OCI-LY3 (cell line): Measurements from ENCODE around the gene PDF.

Experiments
- H2AFZ ChIP-seq: fragments of 200-600, 300-600 bp; shearing (Covaris generic); 2 replicates; pipeline ENCODE4 v1.6.0; 2014; ENCODE audit warnings: antibody characterized with exemption, low read depth, low read length
- H3K27ac ChIP-seq: fragments of 200-600, 300-600 bp; sonication (generic); 2 replicates; pipeline ENCODE4 v1.5.1; 2014; ENCODE audit warnings: mild to moderate bottlenecking, low read length, moderate library complexity, mixed read lengths
- H3K27me3 ChIP-seq: fragments of 200-600, 300-600 bp; sonication (generic); 2 replicates; pipeline ENCODE4 v1.6.1; 2014; ENCODE audit warnings: low read depth, low read length, mixed read lengths
- H3K36me3 ChIP-seq: fragments of 200-600, 300-600 bp; sonication (generic); replicated peaks from 2 replicates; pipeline ENCODE3; 2014; ENCODE audit warnings: low read depth, low read length, mixed read lengths
- H3K4me1 ChIP-seq: fragments of 300-600, 200-600 bp; sonication (generic); 2 replicates; pipeline ENCODE4 v1.6.1; 2014; ENCODE audit warnings: low read length, mixed read lengths
- H3K4me2 ChIP-seq: fragments of 200-600, 300-600 bp; sonication (generic); 2 replicates; pipeline ENCODE4 v1.6.1; 2014; ENCODE audit warnings: low read length, mixed read lengths
- H3K4me3 ChIP-seq: fragments of 300-600, 200-600 bp; sonication (generic); 2 replicates; pipeline ENCODE4 v1.5.1; 2014; ENCODE audit warnings: antibody characterized with exemption, mild to moderate bottlenecking, low read length, moderate library complexity
- H3K79me2 ChIP-seq: fragments of 300-600, 200-600 bp; shearing (Covaris generic); 2 replicates; pipeline ENCODE4 v1.6.1; 2014; ENCODE audit warnings: mild to moderate bottlenecking, low read length, mixed read lengths
- H3K9ac ChIP-seq: fragments of 300-600, 200-600 bp; shearing (Covaris generic); 2 replicates; pipeline ENCODE4 v1.6.0; 2014; ENCODE audit warnings: mild to moderate bottlenecking, low read length, moderate library complexity
- H3K9me3 ChIP-seq: fragments of 200-600, 300-600 bp; shearing (Covaris generic); 2 replicates; pipeline ENCODE4 v1.6.1; 2014; ENCODE audit warnings: low read length, mixed read lengths; ENCODE audit not compliant: insufficient read depth
- H4K20me1 ChIP-seq: fragments of 200-600, 300-600 bp; sonication (generic); 2 replicates; pipeline ENCODE4 v1.6.1; 2016; ENCODE audit warnings: low read length, mixed read lengths; ENCODE audit not compliant: insufficient read depth
- CTCF ChIP-seq: fragments of 200-600, 300-600 bp; sonication (generic); IDR thresholded peaks from 2 replicates; pipeline ENCODE4 v1.5.1; 2014; ENCODE audit warnings: antibody characterized with exemption, low read length, low read depth
- EZH2phosphoT487 ChIP-seq: fragments of 200-600 bp; shearing (Covaris generic); IDR thresholded peaks from 2 replicates; pipeline ENCODE4 v1.6.1; 2018; ENCODE audit warnings: antibody characterized with exemption, mixed run types, low read depth

PDF gene

DNA sequence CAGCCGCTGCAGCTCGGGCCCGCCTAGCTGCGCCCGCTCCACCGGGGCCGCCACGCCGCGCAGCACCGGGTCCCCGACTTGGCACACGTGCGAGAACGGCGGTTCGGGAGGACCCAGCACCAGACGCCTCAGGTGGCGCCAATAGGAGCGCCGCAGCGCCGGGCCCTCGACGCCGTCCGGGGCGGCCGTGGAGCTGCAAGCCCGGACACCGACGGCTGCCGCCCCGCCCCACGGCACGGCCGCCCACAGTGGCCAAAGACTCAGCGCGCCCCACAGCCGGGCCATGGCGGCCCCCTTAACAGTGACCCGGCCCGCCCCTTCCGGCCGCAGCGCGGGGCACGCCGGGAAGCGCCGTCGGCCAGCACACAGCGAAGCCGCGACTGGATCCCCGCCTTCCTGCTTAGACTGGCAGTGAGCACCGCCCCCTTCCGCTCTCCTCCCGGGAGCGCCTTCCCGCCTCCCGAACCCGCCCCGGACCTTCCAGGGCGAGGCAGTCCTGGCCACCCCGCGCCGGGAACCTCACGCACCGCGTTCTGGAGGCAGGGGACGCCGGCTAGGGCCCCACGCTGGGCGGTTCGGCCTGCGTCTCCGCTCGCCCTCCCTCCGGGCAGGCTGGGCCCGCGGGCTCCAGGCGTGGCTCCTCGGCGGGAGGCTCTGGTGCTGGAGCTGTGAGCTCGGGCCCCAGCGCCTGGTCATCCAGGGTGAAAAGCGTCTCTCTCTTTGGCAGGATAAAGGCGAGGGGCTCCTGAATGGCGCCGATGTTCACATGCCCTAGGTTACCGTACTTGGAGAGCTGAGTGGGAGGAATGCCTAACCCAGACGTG lies at the start of gene PDF:
TSS of gene PDF (minus strand) at position 303 of the 824 bp plus-strand sequence. CDS start at position 285, 18 bp downstream.
- TF ChIP-seq EZH2phosphoT487 (no peak), CTCF (no peak)
- Histone ChIP-seq H3K36me3 (peaks cover 61% of the 10 kb centered on the region), H3K4me3 (peak within 1 kb of the TSS; percentile 87), H3K27me3 (no peaks in the 10 kb centered on the region), H3K9me3 (no peaks in the 10 kb centered on the region), H3K4me1 (peaks cover 17% of the 10 kb centered on the region), H4K20me1 (peaks cover 28% of the 10 kb centered on the region), H3K27ac (peak within 1 kb of the TSS; percentile 60), H2AFZ (no peak within 1 kb of the TSS), H3K4me2 (peak within 1 kb of the TSS; percentile 98), H3K79me2 (peaks cover 68% of the 10 kb centered on the region), H3K9ac (peak within 1 kb of the TSS; percentile 76)

- Histone ChIP-seq H2AFZ (no peak overlapping the region), H3K9me3 (no peaks in the 10 kb centered on the region), H3K36me3 (peaks cover 59% of the 10 kb centered on the region), H3K27me3 (no peaks in the 10 kb centered on the region), H3K79me2 (peaks cover 32% of the 10 kb centered on the region), H3K27ac (no peak overlapping the region), H3K4me3 (no peak overlapping the region), H3K4me2 (no peak overlapping the region), H3K9ac (no peak overlapping the region), H4K20me1 (no peaks in the 10 kb centered on the region), H3K4me1 (peaks cover 19% of the 10 kb centered on the region)
- TF ChIP-seq EZH2phosphoT487 (no peak), CTCF (no peak)
Observed at GRCh38 chr16:69378760-69379159, 48.4 kb upstream of the PDF start.

GRCh38 chr16:69378036-69378435 lies 47.6 kb upstream of the PDF start:
- Histone ChIP-seq H2AFZ (no peak overlapping the region), H3K79me2 (peaks cover 29% of the 10 kb centered on the region), H3K36me3 (peaks cover 54% of the 10 kb centered on the region)

More at GRCh38 chr16:69378036-69378435, 47.6 kb upstream of the PDF start:
- Histone ChIP-seq H3K27ac (no peak overlapping the region), H3K9me3 (no peaks in the 10 kb centered on the region), H4K20me1 (no peaks in the 10 kb centered on the region), H3K4me1 (peaks cover 17% of the 10 kb centered on the region), H3K4me2 (no peak overlapping the region), H3K4me3 (no peak overlapping the region), H3K9ac (no peak overlapping the region), H3K27me3 (no peaks in the 10 kb centered on the region)
- TF ChIP-seq CTCF = no peak
